GM23248 (cell line): ENCODE data around the gene CSF1R.

ENCODE experiments used
- EZH2 ChIP-seq: fragments of 200-600 bp; sonication (generic); IDR thresholded peaks from 2 replicates; pipeline ENCODE4 v1.6.1; 2018; ENCODE audit warnings: antibody characterized with exemption, mild to moderate bottlenecking; ENCODE audit not compliant: insufficient read depth, poor library complexity, severe bottlenecking
- EZH2phosphoT487 ChIP-seq: fragments of 200-600 bp; sonication (generic); IDR thresholded peaks from 2 replicates; pipeline ENCODE4 v1.6.1; 2018; ENCODE audit warnings: antibody characterized with exemption, moderate library complexity, mild to moderate bottlenecking, low read depth; ENCODE audit not compliant: insufficient read depth

DNA sequence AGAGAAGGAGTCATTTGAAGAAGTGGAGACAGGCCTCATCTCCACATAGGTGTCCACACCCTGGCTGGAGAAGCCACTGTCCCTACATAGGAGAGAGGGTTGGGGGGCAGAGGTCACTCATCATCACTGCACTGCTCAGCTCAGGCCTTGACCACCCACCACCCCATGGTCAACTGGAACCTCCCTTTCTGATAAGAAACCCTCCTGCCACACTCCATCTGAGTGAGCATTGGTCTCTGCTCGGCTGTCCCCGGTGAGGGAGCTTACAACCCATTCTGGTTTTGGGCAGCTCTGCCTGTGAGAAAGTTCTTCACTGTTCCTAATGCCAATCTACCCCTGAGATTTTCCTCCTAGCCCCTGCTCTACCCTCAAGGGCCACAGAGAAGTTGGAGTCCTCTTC, 28.8 kb downstream of the CSF1R start:
- no peak for TF ChIP-seq EZH2
- TF ChIP-seq EZH2phosphoT487 = no peak
